Ramos (cell line): ENCODE data around the gene GAD1.

ENCODE experiments used
- in situ Hi-C: fragments of 300-500 bp; cut with MboI; formaldehyde crosslinking; loops from one replicate; pipeline ENCODE4 v1.14.3; 2022; ENCODE audit warnings: low sequenced_read_pairs; ENCODE audit not compliant: unreplicated experiment

The GAD1 gene

GRCh38 chr2:170816504-170817092 lies at the start of gene GAD1:
TSS of gene GAD1 (plus strand) at chr2:170816887. CDS start at chr2:170818592, 1,705 bp downstream.
- in situ Hi-C loops: loop anchor here (10.0 to 25.0 kb wide), 2 partner anchors 454 to 582 kb away; no protein-coding TSS in a partner anchor

GRCh38 chr2:170770008-170770605 lies 46.6 kb upstream of the GAD1 start, which contains the start of gene ERICH2:
TSS of gene ERICH2 (plus strand) at chr2:170770378. CDS start at chr2:170770682, 304 bp downstream.
- in situ Hi-C loops: no loop called here

- in situ Hi-C loops: no loop called here
Observed at GRCh38 chr2:170770606-170771420, 45.9 kb upstream of the GAD1 start.

- in situ Hi-C loops: no loop called here
Observed at GRCh38 chr2:170771421-170771937, 45.2 kb upstream of the GAD1 start.

- in situ Hi-C loops: no loop called here
Observed at GRCh38 chr2:170772295-170772694, 44.4 kb upstream of the GAD1 start.

- in situ Hi-C loops: no loop called here
Observed at GRCh38 chr2:170774074-170774473, 42.6 kb upstream of the GAD1 start.

GRCh38 chr2:170778900-170779299 lies 37.8 kb upstream of the GAD1 start:
- in situ Hi-C loops: no loop called here

GRCh38 chr2:170779304-170779703 lies 37.4 kb upstream of the GAD1 start:
- in situ Hi-C loops: no loop called here

- in situ Hi-C loops: no loop called here
Observed at GRCh38 chr2:170782673-170783072, 34.0 kb upstream of the GAD1 start.

GRCh38 chr2:170783549-170783948 lies 33.1 kb upstream of the GAD1 start:
- in situ Hi-C loops: no loop called here

GRCh38 chr2:170798996-170799395 lies 17.7 kb upstream of the GAD1 start:
- in situ Hi-C loops: no loop called here

- in situ Hi-C loops: loop anchor here (25.0 kb wide), 1 partner anchor 444 kb away; no protein-coding TSS in a partner anchor
Observed at GRCh38 chr2:170806548-170806947, 10.1 kb upstream of the GAD1 start.

GRCh38 chr2:170812710-170813600 lies 3.7 kb upstream of the GAD1 start:
- in situ Hi-C loops: loop anchor here (10.0 to 25.0 kb wide), 2 partner anchors 451 to 578 kb away; no protein-coding TSS in a partner anchor

- in situ Hi-C loops: loop anchor here (10.0 to 25.0 kb wide), 2 partner anchors 452 to 579 kb away; no protein-coding TSS in a partner anchor
Observed at GRCh38 chr2:170813611-170814532, 2.8 kb upstream of the GAD1 start.

- in situ Hi-C loops: loop anchor here (10.0 to 25.0 kb wide), 2 partner anchors 452 to 580 kb away; no protein-coding TSS in a partner anchor
Observed at GRCh38 chr2:170814533-170815230, 2.0 kb upstream of the GAD1 start.

- in situ Hi-C loops: loop anchor here (10.0 to 25.0 kb wide), 2 partner anchors 453 to 581 kb away; no protein-coding TSS in a partner anchor
Observed at GRCh38 chr2:170815311-170815710, 1.4 kb upstream of the GAD1 start.

- in situ Hi-C loops: loop anchor here (10.0 to 25.0 kb wide), 2 partner anchors 454 to 581 kb away; no protein-coding TSS in a partner anchor
Observed at GRCh38 chr2:170815746-170816503, 762 bp upstream of the GAD1 start.
